Esophagus squamous epithelium (tissue), 5 donors: ENCODE data around the gene COG5. TPM values are rescaled to one million over a fixed set of nuclear protein-coding genes. Genes with fewer than 3 reads are reported as not detected.

Experiments used
- DNase-seq: peaks from one replicate; lab custom pipeline; 2025; lab: John Stamatoyannopoulos, UW
- H3K27ac ChIP-seq, 4 donors: fragments of 200-600 bp; sonication (generic); one replicate each; pipeline ENCODE4 v1.5.1; 2016 to 2019; ENCODE audit warnings: mild to moderate bottlenecking in 1 of 4
- H3K27me3 ChIP-seq, 4 donors: fragments of 200-600 bp; sonication (generic); 1 replicate in 3 of 4; 2 replicates in 1 of 4; pipeline versions ENCODE4 v1.5.1 to v1.6.0; 2017 to 2021; ENCODE audit warnings: antibody characterized with exemption in 1 of 4
- H3K36me3 ChIP-seq, 3 donors: fragments of 200-600 bp; sonication (generic); one replicate each; pipeline ENCODE4 v1.5.1; 2016 to 2019
- H3K4me1 ChIP-seq, 3 donors: fragments of 200-600 bp; sonication (generic); one replicate each; pipeline ENCODE4 v1.5.1; 2017 to 2019
- H3K4me3 ChIP-seq, 4 donors: fragments of 200-600 bp; sonication (generic); 1 replicate in 3 of 4; 2 replicates in 1 of 4; pipeline ENCODE4 v1.5.1; 2016 to 2019; ENCODE audit warnings: mild to moderate bottlenecking in 2 of 4, moderate library complexity in 1 of 4
- H3K9me3 ChIP-seq, 3 donors: fragments of 200-600 bp; sonication (generic); one replicate each; pipeline ENCODE4 v1.5.1; 2016 to 2019
- CTCF ChIP-seq, 6 experiments: fragments of 450-650 bp in 4 of 6; fragments of 200-600 bp in 2 of 6; sonication (generic) in 2 of 6; IDR thresholded peaks; one replicate each; pipeline ENCODE4 v1.5.1; 2016 to 2019; ENCODE audit warnings: antibody characterized with exemption in 6 of 6, mild to moderate bottlenecking in 4 of 6, moderate library complexity in 4 of 6
- POLR2A ChIP-seq, 4 donors: fragments of 450-650 bp; IDR thresholded peaks; one replicate each; pipeline ENCODE4 v1.6.1; 2017; ENCODE audit warnings: antibody characterized with exemption in 4 of 4, mild to moderate bottlenecking in 4 of 4, moderate library complexity in 3 of 4
- WGBS, 2 donors: methylation state at CpG; one replicate each; pipeline ENCODE4 v1.1.5; 2018; 5-methylcytosine and 5-hydroxymethylcytosine counted together
- intact Hi-C: fragments of 100-400 bp; cut with DNase I; formaldehyde crosslinking; loops from one replicate; pipeline ENCODE4 v1.15.0; 2022
- total RNA-seq, 4 donors: library from RNA; depleted of rRNA; stranded (reverse); fragments of >200 nt; gene quantifications; one replicate each; pipeline ENCODE4 v1.1.0, GENCODE V29; 2016
- donor health status: DM: yes; HTN: yes; CAD: no.

COG5 gene
- total RNA-seq, 4 donors from 2014 or later, result 24.4 to 30.0 (median 27.2) TPM

- H3K27ac ChIP-seq, result no peak overlapping the region
- no peak for TF ChIP-seq POLR2A (IDR thresholded peaks at IDR 0.05)
- no peak for TF ChIP-seq CTCF (IDR thresholded peaks at IDR 0.05)
- intact Hi-C loops, result no loop called here
These were observed 117.2 kb downstream of the COG5 start for GRCh38 chr7:107446531-107446930.

GRCh38 chr7:107442678-107443077, 121.0 kb downstream of the COG5 start:
- intact Hi-C loops, result no loop called here
- Histone ChIP-seq H3K36me3 (no peaks in the 10 kb centered on the region), H3K4me3 (no peak overlapping the region), H3K27ac (no peak overlapping the region), H3K27me3 (no peaks in the 10 kb centered on the region), H3K4me1 (no peaks in the 10 kb centered on the region), H3K9me3 (no peaks in the 10 kb centered on the region)
- WGBS, 2 donors, result 88 to 100% methylated on average over 1 of the region's 1 CpG
- no peak for DNase-seq
- TF ChIP-seq CTCF (IDR thresholded peaks at IDR 0.05), result no peak
- TF ChIP-seq POLR2A (IDR thresholded peaks at IDR 0.05), result no peak

More at GRCh38 chr7:107446531-107446930, 117.2 kb downstream of the COG5 start:
- no peaks in the 10 kb centered on the region for H3K9me3 ChIP-seq
- H3K4me3 ChIP-seq, result no peak overlapping the region
- DNase-seq, result no peak
- peaks cover 0 to 9% (median 0%) of the 10 kb centered on the region in 3 donors for H3K36me3 ChIP-seq
- no peaks in the 10 kb centered on the region for H3K27me3 ChIP-seq
- no peaks in the 10 kb centered on the region for H3K4me1 ChIP-seq
- WGBS, 2 donors, result 100% methylated on average over 1 of the region's 1 CpG

DNA sequence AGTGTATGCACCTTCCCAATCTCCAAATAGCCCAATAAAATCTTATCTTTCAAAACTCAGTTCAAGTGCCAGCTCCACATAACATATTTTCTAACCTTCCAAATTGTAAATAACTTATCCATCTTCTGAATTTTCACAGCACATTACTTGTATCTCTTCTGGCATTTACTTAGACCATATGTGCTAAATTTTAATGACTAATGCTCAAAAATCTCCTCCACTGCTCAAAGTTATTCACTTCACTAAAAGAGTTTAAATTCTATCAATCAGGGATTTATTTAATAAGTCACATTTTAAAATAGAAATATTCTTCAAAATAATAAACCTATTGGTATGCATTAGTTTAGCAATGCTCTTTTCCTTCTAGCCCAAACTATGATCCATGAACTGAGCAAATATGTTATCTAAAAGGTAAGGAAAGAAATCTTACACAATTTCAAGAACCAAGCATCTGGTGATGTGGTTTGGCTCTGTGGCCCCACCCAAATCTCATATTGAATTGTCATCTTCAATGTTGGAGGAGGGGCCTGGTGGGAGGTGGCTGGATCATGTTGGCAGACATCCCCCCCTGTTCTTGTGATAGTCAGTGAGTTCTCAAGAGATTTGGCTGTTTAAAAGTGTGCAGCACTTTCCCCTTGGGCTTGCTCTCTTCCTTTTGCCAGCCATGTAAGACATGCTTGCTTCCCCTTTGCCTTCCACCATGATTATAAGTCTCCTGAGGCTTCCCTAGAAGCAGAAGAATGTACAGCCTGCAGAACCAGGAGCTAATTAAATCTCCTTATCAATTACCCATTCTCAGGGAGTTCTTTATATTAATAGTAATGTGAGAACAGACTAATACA, 121.9 kb downstream of the COG5 start:
- no peak for TF ChIP-seq POLR2A (IDR thresholded peaks at IDR 0.05)
- intact Hi-C loops, result no loop called here

DNA sequence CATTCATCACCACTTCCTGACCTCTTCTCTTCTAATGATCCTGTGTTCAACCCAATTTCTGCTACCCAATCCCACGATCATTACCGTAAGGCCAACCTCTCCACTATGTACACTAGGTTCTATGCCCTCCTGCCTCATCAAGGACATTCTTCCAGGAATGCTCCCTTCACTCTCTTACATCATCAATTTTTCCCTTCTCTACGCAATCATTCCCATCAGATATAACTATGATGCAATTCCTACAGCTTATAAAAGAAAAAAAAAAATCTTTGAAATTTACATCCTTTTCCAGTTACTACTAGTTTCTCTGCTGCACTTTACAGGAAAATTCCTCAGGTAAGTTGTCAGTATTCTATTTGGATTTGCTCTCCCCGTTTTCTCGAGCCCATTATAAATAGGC, 124.7 kb downstream of the COG5 start:
- no peak overlapping the region for H3K27ac ChIP-seq
- H3K27me3 ChIP-seq, result no peaks in the 10 kb centered on the region
- 93 to 98% methylated on average over 5 of the region's 5 CpGs for WGBS, 2 donors
- TF ChIP-seq CTCF (IDR thresholded peaks at IDR 0.05) (no peak), POLR2A (IDR thresholded peaks at IDR 0.05) (no peak)
- no peaks in the 10 kb centered on the region for H3K4me1 ChIP-seq
- DNase-seq, result no peak
- no peaks in the 10 kb centered on the region for H3K9me3 ChIP-seq
- intact Hi-C loops, result no loop called here
- H3K4me3 ChIP-seq, result no peak overlapping the region
- no peaks in the 10 kb centered on the region for H3K36me3 ChIP-seq

More for the DNA sequence above, 121.9 kb downstream of the COG5 start:
- H3K4me1 ChIP-seq, result no peaks in the 10 kb centered on the region
- H3K36me3 ChIP-seq, result no peaks in the 10 kb centered on the region
- no peak for DNase-seq
- no peak overlapping the region for H3K4me3 ChIP-seq
- no peaks in the 10 kb centered on the region for H3K27me3 ChIP-seq
- H3K9me3 ChIP-seq, result no peaks in the 10 kb centered on the region
- H3K27ac ChIP-seq, result no peak overlapping the region

- intact Hi-C loops, result no loop called here
- no peak overlapping the region for H3K4me3 ChIP-seq
- no peak for TF ChIP-seq CTCF (IDR thresholded peaks at IDR 0.05)
- no peak for TF ChIP-seq POLR2A (IDR thresholded peaks at IDR 0.05)
- H3K27ac ChIP-seq, result no peak overlapping the region
- no peaks in the 10 kb centered on the region for H3K4me1 ChIP-seq
- no peak for DNase-seq
- peaks cover 0 to 7% (median 0%) of the 10 kb centered on the region in 3 donors for H3K9me3 ChIP-seq
- WGBS, 2 donors, result 87 to 94% methylated on average over 1 of the region's 1 CpG
- H3K27me3 ChIP-seq, result no peaks in the 10 kb centered on the region
- H3K36me3 ChIP-seq, result no peaks in the 10 kb centered on the region
These were observed 128.0 kb downstream of the COG5 start for GRCh38 chr7:107435749-107436148.
